HG03442 (cell line): ENCODE results near the gene DCAF5.
"Not testable (repeated sequence)": the region's sequence is repeated elsewhere in the genome, so short reads cannot be mapped to it uniquely, and the experiment has no call there.

ENCODE experiments used
- ATAC-seq: cut with Tn5 transposase; IDR thresholded peaks from one replicate; pipeline ENCODE4 v1.9.1; 2021; ENCODE audit warnings: mild to moderate bottlenecking, moderate library complexity; ENCODE audit not compliant: unreplicated experiment

DCAF5 gene

GRCh38 chr14:69101331-69101826 lies 51.5 kb downstream of the DCAF5 start:
- ATAC-seq = no peak

- ATAC-seq = no peak
Measured at GRCh38 chr14:69097974-69098373, 54.9 kb downstream of the DCAF5 start.

- ATAC-seq = no peak
Measured at GRCh38 chr14:69096781-69097475, 56.0 kb downstream of the DCAF5 start.

GRCh38 chr14:69096246-69096645 lies 56.7 kb downstream of the DCAF5 start:
- ATAC-seq = no peak

GRCh38 chr14:69094481-69094880 lies 58.4 kb downstream of the DCAF5 start:
- ATAC-seq = no peak

GRCh38 chr14:69093631-69094421 lies 59.1 kb downstream of the DCAF5 start:
- ATAC-seq = no peak

- no peak for ATAC-seq
Measured at GRCh38 chr14:69092840-69093422, 60.0 kb downstream of the DCAF5 start.

- no peak for ATAC-seq
Measured at GRCh38 chr14:69091695-69092094, 61.2 kb downstream of the DCAF5 start.

- no peak for ATAC-seq
Measured at GRCh38 chr14:69091006-69091405, 61.9 kb downstream of the DCAF5 start.

GRCh38 chr14:69090187-69090789 lies 62.6 kb downstream of the DCAF5 start:
- no peak for ATAC-seq

- ATAC-seq = no peak
Measured at GRCh38 chr14:69089046-69089445, 63.9 kb downstream of the DCAF5 start.

- ATAC-seq = no peak
Measured at GRCh38 chr14:69088586-69088985, 64.3 kb downstream of the DCAF5 start.

- no peak for ATAC-seq
Measured at GRCh38 chr14:69087061-69087461, 65.9 kb downstream of the DCAF5 start.

- no peak for ATAC-seq
Measured at GRCh38 chr14:69086537-69086936, 66.4 kb downstream of the DCAF5 start.

GRCh38 chr14:69084023-69084422 lies 68.9 kb downstream of the DCAF5 start:
- ATAC-seq = no peak

- no peak for ATAC-seq
Measured at GRCh38 chr14:69083181-69083580, 69.7 kb downstream of the DCAF5 start.

GRCh38 chr14:69081271-69081670 lies 71.6 kb downstream of the DCAF5 start:
- ATAC-seq = no peak

- ATAC-seq = no peak
Measured at GRCh38 chr14:69079747-69080146, 73.2 kb downstream of the DCAF5 start.

GRCh38 chr14:69079188-69079742 lies 73.7 kb downstream of the DCAF5 start:
- no peak for ATAC-seq

- no peak for ATAC-seq
Measured at GRCh38 chr14:69077841-69078240, 75.1 kb downstream of the DCAF5 start.

- ATAC-seq = not testable (repeated sequence)
Measured at GRCh38 chr14:69077185-69077584, 75.7 kb downstream of the DCAF5 start.
